Ectodermal cell (in vitro differentiated cells): Measurements from ENCODE around the gene YTHDC1. TPM values are rescaled to one million over a fixed set of nuclear protein-coding genes. Genes with fewer than 3 reads are reported as not detected.
"Not testable (repeated sequence)": the region's sequence is repeated elsewhere in the genome, so short reads cannot be mapped to it uniquely, and the experiment has no call there.

Experiments
- H3K27ac ChIP-seq: 2 replicates; pipeline ENCODE4 v1.7.0; 2013; ENCODE audit warnings: mild to moderate bottlenecking, low read depth, low read length; ENCODE audit not compliant: insufficient read depth, poor library complexity, severe bottlenecking
- H3K27me3 ChIP-seq: 2 replicates; pipeline ENCODE4 v1.7.0; 2013; ENCODE audit warnings: mild to moderate bottlenecking, low read length; ENCODE audit not compliant: insufficient read depth, control insufficient read depth, poor library complexity, severe bottlenecking
- H3K36me3 ChIP-seq: one replicate; pipeline ENCODE4 v1.7.0; 2013; ENCODE audit warnings: low read length; ENCODE audit not compliant: control insufficient read depth, insufficient read depth
- H3K4me1 ChIP-seq: one replicate; pipeline ENCODE4 v1.7.0; 2013; ENCODE audit warnings: low read length; ENCODE audit not compliant: control insufficient read depth, insufficient read depth
- H3K4me3 ChIP-seq: 2 replicates; pipeline ENCODE4 v1.7.0; 2013; ENCODE audit warnings: low read depth, low read length, control low read depth; ENCODE audit not compliant: insufficient read depth
- H3K9me3 ChIP-seq: 2 replicates; pipeline ENCODE4 v1.7.0; 2013; ENCODE audit warnings: mild to moderate bottlenecking, low read length, moderate library complexity; ENCODE audit not compliant: control insufficient read depth
- WGBS, 2 experiments: methylation state at CpG; one replicate each; pipeline ENCODE4 v1.1.7; 2013; ENCODE audit warnings: missing lambda C conversion rate in 2 of 2; 5-methylcytosine and 5-hydroxymethylcytosine counted together
- polyA plus RNA-seq, 4 experiments: library from polyadenylated mRNA; stranded (reverse); fragments of 50-300 nt; gene quantifications; one replicate each; pipeline ENCODE4 v1.2.3, GENCODE V29; 2013

YTHDC1 gene
- polyA plus RNA-seq (2013, experiment 1 of 4), result 96.9 TPM
- 103 TPM for polyA plus RNA-seq (2013, experiment 2 of 4)
- 79.9 TPM for polyA plus RNA-seq (2013, experiment 3 of 4)
- 93.6 TPM for polyA plus RNA-seq (2013, experiment 4 of 4)

DNA sequence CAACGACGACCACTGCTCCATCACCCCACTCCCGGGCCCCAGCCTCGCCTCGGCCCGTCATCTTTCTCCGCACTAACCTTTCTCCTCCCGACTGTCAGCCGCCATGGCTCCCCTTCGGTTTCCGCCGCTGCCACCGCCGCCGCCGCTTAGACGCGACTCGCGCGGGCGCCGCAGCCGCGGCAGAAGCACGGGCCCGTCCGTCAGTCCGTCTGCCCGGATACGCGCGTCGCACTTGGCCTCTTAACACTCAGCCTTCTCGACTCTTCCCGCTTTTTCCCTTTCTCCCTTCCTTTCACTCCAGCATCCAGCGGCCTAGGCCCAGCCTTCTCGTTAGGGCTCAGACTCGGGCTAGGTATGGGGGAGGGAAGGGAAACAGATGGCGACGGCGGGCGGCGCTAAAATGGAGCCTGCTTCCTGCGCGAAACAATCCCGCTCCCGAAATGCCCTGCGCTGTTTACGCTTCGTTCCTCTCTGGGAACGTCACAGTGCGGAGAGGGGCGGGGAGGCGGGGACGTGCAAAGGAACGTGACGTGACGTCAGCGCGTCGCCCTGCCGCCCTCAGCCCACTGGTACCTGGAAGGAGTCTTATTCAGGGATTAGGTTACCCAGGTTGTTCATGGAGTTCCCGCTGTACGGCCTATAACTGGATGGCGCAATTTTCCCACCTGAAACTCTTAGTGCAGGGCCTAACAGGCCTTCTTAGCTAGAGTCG is at the start of gene YTHDC1:
Gene YTHDC1, minus strand, starts transcription at position 442 of the 712 bp plus-strand sequence. Its CDS starts 337 bp downstream, at position 105.
- H3K4me3 ChIP-seq, result peak within 1 kb of the TSS; percentile 85
- WGBS, 2 experiments, result 1 to 2% methylated on average over 66 to 67 of the region's 67 CpGs
- no peaks in the 10 kb centered on the region for H3K9me3 ChIP-seq
- peak within 1 kb of the TSS; percentile 99 for H3K27ac ChIP-seq
- no peaks in the 10 kb centered on the region for H3K27me3 ChIP-seq
- H3K36me3 ChIP-seq, result no peaks in the 10 kb centered on the region
- no peaks in the 10 kb centered on the region for H3K4me1 ChIP-seq

DNA sequence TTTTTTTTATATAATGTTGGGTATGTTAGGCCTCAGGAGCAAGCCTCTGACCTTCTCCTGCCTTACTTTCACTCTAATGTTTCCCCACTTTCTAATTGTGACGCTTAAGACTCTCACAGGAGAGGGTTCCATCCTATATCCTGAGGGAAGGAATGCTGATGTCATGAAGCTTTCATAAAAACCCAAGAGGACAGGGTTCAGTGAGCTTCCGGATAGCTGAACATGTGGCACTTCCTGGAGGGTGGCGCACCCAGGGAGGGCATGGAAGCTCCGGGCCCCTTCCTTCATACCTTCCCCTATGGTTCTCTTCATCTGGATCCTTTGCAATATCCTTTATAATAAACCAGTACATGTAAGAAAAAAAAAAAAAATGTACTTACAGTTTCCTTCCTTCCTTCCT is 49.4 kb upstream of the YTHDC1 start:
- Histone ChIP-seq H3K4me1 (no peaks in the 10 kb centered on the region), H3K27ac (no peak overlapping the region), H3K4me3 (no peak overlapping the region), H3K27me3 (no peaks in the 10 kb centered on the region), H3K36me3 (no peaks in the 10 kb centered on the region), H3K9me3 (no peaks in the 10 kb centered on the region)
- WGBS, 2 experiments, result 91% methylated on average over 4 of the region's 4 CpGs

DNA sequence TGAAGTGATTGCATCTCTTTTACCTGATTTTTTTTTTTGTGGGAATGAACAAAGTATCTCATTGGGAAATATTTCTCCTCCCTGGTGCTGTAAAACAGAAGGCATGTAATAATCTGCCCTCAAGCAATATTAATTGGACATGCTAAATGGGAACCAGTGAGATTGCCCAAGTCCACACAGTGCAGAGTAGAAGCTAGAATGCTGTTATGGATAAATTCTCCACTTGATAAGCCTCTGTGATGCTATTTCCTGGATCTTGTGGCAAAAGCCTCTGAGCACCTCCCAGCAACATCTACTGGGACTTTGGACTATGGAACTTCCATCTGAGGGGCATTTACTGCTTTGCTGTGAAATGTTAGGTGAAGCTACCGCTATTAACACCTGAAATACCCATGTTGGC is 46.9 kb upstream of the YTHDC1 start:
- no peak overlapping the region for H3K4me3 ChIP-seq
- H3K36me3 ChIP-seq, result no peaks in the 10 kb centered on the region
- no peak overlapping the region for H3K27ac ChIP-seq
- H3K9me3 ChIP-seq, result no peaks in the 10 kb centered on the region
- H3K4me1 ChIP-seq, result no peaks in the 10 kb centered on the region
- H3K27me3 ChIP-seq, result no peaks in the 10 kb centered on the region
- WGBS, 2 experiments, result 95 to 100% methylated on average over 1 of the region's 1 CpG

DNA sequence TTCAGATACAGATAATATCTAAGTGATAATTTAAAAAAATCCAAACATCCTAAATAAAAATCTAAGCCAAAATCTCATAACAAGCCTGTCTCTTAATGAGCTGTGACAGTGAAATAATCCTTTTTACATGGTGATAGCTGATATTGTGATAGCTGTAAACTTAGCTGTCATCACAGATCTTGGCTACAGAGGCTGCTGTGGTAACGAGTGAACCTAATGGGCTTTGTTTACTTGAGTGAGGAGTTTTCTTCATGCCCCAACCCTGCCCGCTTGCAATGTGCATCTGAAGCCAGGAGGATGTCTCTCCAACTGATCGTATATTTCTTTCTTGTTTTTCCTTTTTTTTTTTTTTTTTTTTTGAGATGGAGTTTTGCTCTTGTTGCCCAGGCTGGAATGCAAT is 41.5 kb upstream of the YTHDC1 start:
- Histone ChIP-seq H3K4me1 (no peaks in the 10 kb centered on the region), H3K36me3 (no peaks in the 10 kb centered on the region), H3K27me3 (no peaks in the 10 kb centered on the region), H3K4me3 (no peak overlapping the region), H3K27ac (no peak overlapping the region), H3K9me3 (no peaks in the 10 kb centered on the region)
- WGBS, 2 experiments, result 51 to 58% methylated on average over 3 of the region's 3 CpGs

DNA sequence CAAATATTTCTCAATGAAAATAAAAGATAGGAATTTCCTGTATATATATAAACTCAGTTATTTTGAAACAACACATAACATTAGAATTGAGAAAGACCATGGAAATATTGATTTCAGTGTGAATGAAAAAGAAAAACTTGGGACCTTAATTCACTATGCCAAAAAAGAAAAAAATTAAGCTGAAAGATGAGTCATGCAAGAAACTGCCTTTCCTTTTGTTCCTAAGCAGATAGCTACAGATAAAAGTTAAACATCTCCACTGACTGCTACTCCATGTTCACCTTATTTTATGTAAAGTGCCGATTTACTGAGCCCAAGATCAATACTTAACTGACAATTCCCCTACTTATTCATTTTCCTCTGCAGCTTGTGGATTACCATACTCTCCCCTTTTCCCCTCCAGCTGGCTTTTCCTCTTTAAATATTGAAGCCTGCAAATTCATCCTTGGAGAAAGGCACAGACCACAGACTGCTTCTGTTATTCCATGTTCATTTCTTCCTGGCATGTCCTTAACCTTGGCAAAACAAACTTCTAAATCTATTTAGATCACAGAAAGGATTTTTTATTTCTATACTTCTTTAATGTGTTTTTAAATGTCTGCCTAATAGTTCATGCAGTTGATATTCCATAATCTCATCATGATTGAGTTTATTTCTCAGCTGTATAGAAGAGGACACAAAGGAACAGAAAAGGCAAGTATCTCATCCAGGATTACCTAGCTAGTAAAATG is 40.5 kb upstream of the YTHDC1 start:
- Histone ChIP-seq H3K27me3 (no peaks in the 10 kb centered on the region), H3K36me3 (no peaks in the 10 kb centered on the region), H3K27ac (no peak overlapping the region), H3K9me3 (no peaks in the 10 kb centered on the region), H3K4me1 (no peaks in the 10 kb centered on the region), H3K4me3 (no peak overlapping the region)
- 62 to 81% methylated on average over 1 of the region's 1 CpG for WGBS, 2 experiments

DNA sequence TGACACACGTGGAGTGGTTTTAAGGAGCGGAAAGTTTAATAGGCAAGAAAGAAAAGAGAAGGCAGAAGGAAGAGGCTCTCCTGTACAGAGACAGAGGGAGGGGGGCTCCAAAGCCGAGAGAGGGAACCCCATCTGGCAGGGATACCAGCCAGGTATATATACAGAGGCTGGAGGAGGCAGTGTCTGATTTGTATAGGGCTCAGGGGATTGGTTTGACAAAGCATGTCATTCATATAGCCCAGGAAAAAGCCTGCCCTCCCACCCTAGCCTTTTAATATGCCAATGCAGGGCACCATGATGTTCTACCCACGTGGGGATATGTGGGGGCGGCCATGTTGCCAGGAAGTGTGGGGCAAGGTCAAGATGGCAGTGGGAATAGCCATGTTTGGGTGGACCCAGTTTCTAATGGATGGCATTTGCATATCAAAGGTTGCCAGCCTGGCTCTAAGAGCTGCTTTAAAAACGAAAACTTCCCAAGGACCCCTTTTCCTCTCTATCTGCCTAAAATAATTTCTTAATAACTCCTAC is 39.6 kb upstream of the YTHDC1 start:
- not testable (repeated sequence) for H3K27me3 ChIP-seq, H3K36me3 ChIP-seq, H3K27ac ChIP-seq, H3K4me1 ChIP-seq, H3K4me3 ChIP-seq, H3K9me3 ChIP-seq
- 59 to 61% methylated on average over 6 of the region's 6 CpGs for WGBS, 2 experiments

DNA sequence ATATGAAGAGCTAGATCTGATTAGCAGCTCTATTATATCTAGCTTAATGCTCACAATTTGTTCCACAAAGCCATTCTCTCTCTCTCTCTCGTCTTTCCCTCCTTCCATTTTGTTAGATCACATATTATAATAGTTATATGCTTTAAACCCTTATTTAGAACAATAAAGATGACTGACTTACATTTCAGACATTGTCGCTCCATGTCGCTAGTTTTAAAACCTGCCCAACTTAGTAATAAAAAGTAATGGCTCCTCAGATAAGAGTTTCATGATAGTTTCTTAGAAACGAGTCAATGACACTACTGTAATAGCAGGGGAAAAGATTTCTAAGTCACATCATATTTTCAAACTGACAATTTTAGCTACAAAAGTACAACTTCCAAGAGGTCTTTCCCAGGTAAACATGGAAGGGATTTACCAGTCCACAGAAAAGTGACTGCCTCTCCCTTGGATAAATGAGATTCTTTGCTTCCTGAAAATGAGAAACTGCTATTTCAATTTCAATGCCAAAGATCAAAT is 38.5 kb upstream of the YTHDC1 start:
- H3K4me1 ChIP-seq, result no peaks in the 10 kb centered on the region
- H3K36me3 ChIP-seq, result no peaks in the 10 kb centered on the region
- H3K27me3 ChIP-seq, result no peaks in the 10 kb centered on the region
- no peaks in the 10 kb centered on the region for H3K9me3 ChIP-seq
- no peak overlapping the region for H3K27ac ChIP-seq
- WGBS, 2 experiments, result 67 to 90% methylated on average over 1 to 4 of the region's 4 CpGs
- no peak overlapping the region for H3K4me3 ChIP-seq

DNA sequence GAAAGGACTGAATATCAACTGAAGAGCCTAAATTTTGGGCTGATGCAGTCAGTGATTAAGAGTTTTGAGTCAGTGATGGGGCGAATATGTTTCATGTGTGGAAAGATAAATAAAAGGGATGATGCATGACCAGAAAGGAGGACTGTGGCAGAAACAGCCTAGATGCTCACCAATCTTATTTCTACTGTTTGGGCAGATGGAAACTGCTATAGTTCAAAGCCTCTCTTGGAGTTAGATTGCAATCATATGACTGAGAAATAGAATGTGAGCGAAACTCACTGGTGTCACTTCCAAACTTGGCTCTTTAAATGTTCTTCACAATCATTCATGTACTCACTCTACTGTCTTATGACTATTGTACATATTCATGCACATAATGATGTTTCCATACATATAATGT is 35.4 kb upstream of the YTHDC1 start:
- no peaks in the 10 kb centered on the region for H3K4me1 ChIP-seq
- no peaks in the 10 kb centered on the region for H3K9me3 ChIP-seq
- H3K27me3 ChIP-seq, result no peaks in the 10 kb centered on the region
- 92 to 98% methylated on average over 2 of the region's 2 CpGs for WGBS, 2 experiments
- H3K27ac ChIP-seq, result no peak overlapping the region
- no peak overlapping the region for H3K4me3 ChIP-seq
- no peaks in the 10 kb centered on the region for H3K36me3 ChIP-seq

DNA sequence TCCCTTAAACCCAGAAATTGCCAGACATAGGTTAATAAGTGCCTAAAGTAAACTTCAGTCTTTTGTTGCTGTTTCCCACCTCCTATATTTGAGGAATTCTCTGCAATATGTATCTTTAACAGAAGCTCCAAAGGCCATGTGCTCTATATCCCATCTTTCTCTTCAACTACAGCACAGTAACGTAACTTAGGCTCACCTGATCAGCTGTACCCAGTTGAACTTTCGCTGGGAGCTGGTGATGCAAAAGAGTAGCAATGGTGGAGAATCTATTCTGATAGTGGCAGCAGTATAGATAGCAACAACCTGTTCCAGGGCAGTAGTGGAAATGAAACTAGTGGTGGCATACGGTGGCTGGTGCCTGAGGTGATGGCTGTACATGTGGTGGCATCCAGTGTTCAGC is 33.2 kb upstream of the YTHDC1 start:
- Histone ChIP-seq H3K36me3 (no peaks in the 10 kb centered on the region), H3K4me1 (no peaks in the 10 kb centered on the region), H3K4me3 (no peak overlapping the region), H3K9me3 (no peaks in the 10 kb centered on the region), H3K27ac (no peak overlapping the region), H3K27me3 (no peaks in the 10 kb centered on the region)
- 62% methylated on average over 3 of the region's 3 CpGs for WGBS, 2 experiments

DNA sequence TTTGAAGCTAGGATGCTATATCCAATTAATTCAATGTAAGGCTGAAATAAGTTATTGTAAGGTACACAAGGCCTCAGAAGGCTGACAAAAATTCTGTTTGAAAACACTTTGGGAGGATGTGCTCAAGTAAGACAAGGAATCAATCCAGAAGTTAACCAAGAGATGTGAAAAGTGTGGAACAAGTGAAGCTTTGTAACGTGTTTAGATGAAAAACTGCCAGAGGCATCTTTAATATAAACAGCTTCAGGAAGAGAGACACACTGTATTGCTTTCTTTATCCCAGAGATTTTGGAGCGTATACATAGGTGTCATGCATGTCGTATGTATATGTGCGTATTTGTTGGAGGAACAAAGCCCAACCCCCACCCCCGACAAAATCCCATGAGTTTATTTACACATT is 28.3 kb upstream of the YTHDC1 start:
- 89 to 97% methylated on average over 5 of the region's 5 CpGs for WGBS, 2 experiments
- Histone ChIP-seq H3K27me3 (no peaks in the 10 kb centered on the region), H3K36me3 (no peaks in the 10 kb centered on the region), H3K27ac (no peak overlapping the region), H3K9me3 (no peaks in the 10 kb centered on the region), H3K4me1 (no peaks in the 10 kb centered on the region), H3K4me3 (no peak overlapping the region)
